Astrocyte of the cerebellum (primary cell): ENCODE results near the gene ABCD3.

ENCODE experiments used
- DNase-seq: peaks from one replicate; pipeline ENCODE4 v3.0.0-alpha.2; 2011; ENCODE audit warnings: low read depth
- H3K4me3 ChIP-seq: 2 replicates; pipeline ENCODE4 v1.5.1; 2011; ENCODE audit warnings: mild to moderate bottlenecking, low read depth, low read length, moderate library complexity
- in situ Hi-C: cut with HindIII; loops from 2 replicates; pipeline ENCODE4 v1.10.0; 2017; ENCODE audit warnings: low sequenced_read_pairs
- TF ChIP-seq, protein P1 (sequence below): IDR thresholded peaks from 2 replicates; pipeline ENCODE4 v1.5.1; 2012; ENCODE audit warnings: low read length, low read depth, moderate library complexity, mild to moderate bottlenecking; ENCODE audit errors: missing control alignments

The ABCD3 gene

DNA sequence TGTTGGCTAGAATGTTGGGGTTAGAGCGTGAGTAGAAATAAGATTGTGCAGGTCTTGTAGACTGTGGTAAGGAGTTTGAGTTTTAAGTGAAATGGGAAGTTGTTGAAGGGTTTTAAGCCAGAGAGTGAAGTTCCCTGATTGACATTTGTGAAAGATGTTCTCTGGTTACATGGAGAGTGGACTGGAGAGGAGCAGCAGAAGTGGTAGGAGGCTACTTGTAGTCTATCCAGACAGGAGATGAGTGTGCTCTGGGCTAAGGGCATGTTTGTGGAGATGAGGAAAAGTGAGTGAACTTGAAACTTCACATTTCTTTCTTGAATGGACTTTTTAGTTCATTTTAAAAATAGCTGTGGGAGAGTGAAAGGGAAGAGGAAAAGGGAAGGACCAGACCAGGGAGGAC lies 86.4 kb downstream of the ABCD3 start:
- no peak overlapping the region for H3K4me3 ChIP-seq
- no peak for DNase-seq
- in situ Hi-C loops = no loop called here
- TF ChIP-seq, protein P1, sequence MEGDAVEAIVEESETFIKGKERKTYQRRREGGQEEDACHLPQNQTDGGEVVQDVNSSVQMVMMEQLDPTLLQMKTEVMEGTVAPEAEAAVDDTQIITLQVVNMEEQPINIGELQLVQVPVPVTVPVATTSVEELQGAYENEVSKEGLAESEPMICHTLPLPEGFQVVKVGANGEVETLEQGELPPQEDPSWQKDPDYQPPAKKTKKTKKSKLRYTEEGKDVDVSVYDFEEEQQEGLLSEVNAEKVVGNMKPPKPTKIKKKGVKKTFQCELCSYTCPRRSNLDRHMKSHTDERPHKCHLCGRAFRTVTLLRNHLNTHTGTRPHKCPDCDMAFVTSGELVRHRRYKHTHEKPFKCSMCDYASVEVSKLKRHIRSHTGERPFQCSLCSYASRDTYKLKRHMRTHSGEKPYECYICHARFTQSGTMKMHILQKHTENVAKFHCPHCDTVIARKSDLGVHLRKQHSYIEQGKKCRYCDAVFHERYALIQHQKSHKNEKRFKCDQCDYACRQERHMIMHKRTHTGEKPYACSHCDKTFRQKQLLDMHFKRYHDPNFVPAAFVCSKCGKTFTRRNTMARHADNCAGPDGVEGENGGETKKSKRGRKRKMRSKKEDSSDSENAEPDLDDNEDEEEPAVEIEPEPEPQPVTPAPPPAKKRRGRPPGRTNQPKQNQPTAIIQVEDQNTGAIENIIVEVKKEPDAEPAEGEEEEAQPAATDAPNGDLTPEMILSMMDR = no peak

DNA sequence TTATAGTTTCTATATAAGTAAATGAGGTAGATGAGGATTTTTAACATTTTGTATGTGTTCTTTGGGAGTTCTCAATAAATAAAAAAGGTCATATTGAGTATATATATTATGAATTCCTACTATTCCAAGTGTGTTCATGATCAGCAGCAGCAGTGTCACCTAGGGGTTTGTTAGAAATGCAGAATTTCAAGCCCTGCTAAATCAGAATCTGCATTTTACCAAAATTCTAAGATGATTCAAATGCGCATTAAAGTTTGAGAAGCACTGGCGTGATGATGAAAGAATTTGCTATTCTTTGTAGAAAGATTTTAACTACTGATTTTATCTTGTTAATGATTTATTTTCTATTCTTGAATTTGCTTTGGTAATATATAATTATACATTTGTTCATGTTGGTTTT lies 94.6 kb downstream of the ABCD3 start:
- no peak overlapping the region for H3K4me3 ChIP-seq
- in situ Hi-C loops = no loop called here
- TF ChIP-seq, protein P1 = no peak
- no peak for DNase-seq

DNA sequence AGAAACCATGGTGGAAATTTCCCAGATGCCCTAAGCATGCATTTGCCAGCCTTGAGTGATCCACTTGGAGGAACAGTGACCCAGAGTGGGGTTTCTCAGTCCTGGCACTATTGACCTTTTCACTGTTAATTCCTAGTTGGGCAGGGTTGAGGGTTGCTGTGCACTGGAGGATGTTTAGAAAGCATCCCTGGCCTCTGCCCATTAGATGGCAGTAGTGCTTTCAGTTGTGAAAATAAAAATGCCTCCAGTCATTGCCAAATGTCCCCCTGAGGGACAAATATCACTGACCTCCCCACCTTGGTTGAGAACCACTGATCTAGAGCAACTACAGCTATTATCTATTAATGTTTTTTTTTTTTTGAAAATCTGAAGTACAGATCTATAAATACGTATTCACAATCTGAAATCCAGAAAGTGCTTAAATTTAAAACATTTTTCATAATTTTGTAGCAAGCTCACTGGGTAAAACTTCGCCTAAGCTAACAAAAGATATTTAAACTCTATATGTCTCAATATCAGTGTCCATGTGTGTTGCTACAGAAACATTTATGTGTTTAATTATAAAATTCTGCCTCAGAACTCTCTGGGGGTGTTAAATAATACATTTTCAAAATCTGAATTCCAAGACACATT lies 96.0 kb downstream of the ABCD3 start:
- TF ChIP-seq, protein P1 = peak; percentile 80
- in situ Hi-C loops = no loop called here
- DNase-seq = no peak
- H3K4me3 ChIP-seq = no peak overlapping the region

DNA sequence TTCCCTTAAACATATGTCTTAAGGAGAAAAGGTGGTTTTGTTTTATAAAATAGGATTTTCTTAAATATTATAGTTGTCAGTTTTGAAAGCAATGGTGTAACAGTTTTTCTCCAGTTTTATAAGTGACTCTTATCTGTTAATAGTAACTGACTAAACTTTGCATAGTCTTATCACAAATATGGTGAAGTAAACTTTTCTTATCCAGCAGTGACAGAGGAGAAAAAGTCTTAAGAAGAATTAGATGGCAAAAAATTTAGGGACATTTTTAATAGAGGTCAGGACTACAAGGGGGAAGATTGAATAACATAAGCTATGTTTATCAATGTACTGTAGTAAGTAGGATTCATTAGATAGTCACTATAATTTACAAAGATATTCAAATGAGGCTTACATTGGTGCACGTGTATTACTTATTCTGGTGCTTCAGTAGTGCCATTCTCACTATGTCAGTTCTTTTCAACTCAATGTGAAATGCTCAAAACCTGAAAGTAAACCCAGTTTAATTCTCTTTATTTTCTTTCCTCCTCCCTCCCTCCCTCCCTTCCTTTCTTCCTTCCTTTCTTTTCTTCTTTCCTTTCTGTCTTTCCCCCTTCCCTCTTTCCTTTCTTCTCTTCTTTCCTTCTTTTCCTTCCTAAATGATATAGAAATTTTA lies 97.2 kb downstream of the ABCD3 start:
- TF ChIP-seq, protein P1 = no peak
- H3K4me3 ChIP-seq = no peak overlapping the region
- in situ Hi-C loops = no loop called here
- DNase-seq = no peak

DNA sequence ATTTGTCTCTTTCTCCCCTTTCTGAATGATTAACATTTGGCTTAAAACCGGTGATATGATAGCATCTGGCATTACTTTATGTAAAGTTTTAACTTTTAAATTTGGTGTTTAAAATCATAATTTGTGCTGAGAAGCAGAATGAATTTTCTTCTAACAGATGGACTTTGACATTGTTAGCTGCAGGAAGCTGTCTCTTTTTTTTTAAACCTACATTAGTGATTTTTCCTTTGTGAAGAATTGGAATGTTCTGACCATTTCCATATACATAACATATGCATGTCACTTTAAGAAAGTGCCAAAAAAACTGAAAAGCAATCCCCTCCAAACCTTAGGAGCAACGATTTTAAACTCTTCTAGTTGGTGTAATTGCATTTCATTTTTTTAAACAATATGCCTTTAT lies 101.2 kb downstream of the ABCD3 start:
- H3K4me3 ChIP-seq = no peak overlapping the region
- TF ChIP-seq, protein P1 = no peak
- in situ Hi-C loops = no loop called here
- no peak for DNase-seq

DNA sequence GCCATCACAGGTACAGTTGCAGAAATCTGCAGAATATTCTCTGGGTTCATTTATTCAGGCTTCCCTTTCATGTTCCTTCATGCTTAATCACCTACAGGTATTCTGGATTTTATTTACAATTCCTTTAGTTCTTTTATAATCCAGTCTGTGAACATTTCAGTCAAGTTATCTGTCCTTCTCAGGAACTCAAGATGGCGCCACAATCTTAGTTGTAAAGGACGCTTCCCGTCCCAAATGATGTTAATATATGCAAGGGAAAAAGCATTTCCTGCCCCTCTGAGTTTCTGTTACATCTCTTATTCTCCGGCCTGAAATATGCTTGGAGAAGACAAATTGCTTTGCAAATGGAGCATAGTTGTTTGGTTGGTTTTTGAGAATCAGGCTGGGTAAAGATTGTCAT lies 104.1 kb downstream of the ABCD3 start:
- peak; percentile 66 for DNase-seq
- H3K4me3 ChIP-seq = no peak overlapping the region
- TF ChIP-seq, protein P1 = peak; percentile 57
- in situ Hi-C loops = no loop called here
